Panc1 (cell line): ENCODE measurements around the gene NCR3LG1. TPM values are rescaled to one million over a fixed set of nuclear protein-coding genes. Genes with fewer than 3 reads are reported as not detected.

Experiments used
- ATAC-seq: fragments of 200-7000 bp; cut with Tn5 transposase; 2 replicates; pipeline ENCODE4 v1.9.1; 2020; ENCODE audit warnings: mild to moderate bottlenecking, moderate library complexity
- BruUV-seq: library from RNA; stranded (reverse); fragments of 400-500 nt; replicated peaks from 2 replicates; lab custom pipeline; 2021; lab: Mats Ljungman, UMichigan
- CTCF ChIA-PET: fragments of 300-600 bp; sonication (Branson Sonifier 250); formaldehyde crosslinking; loops from one replicate; lab custom pipeline; 2022; ENCODE audit warnings: antibody characterized with exemption; lab: Charles Lee
- POLR2A ChIA-PET: fragments of 300-600 bp; sonication (Branson Sonifier 250); formaldehyde crosslinking; loops from one replicate; lab custom pipeline; 2022; ENCODE audit warnings: antibody characterized with exemption; lab: Charles Lee
- DNase-seq: peaks from one replicate; pipeline ENCODE4 v3.0.0-alpha.2; 2010; ENCODE audit warnings: low read depth, low spot score
- H3K27ac ChIP-seq: 2 replicates; pipeline ENCODE4 v1.5.1; 2011; ENCODE audit warnings: mild to moderate bottlenecking, low read length, inconsistent platforms
- H3K27me3 ChIP-seq: fragments of 200-500 bp; sonication (Bioruptor generic); 2 replicates; pipeline ENCODE4 v1.6.0; 2014; ENCODE audit warnings: low read length, inconsistent platforms; ENCODE audit not compliant: control insufficient read depth, insufficient read depth
- H3K36me3 ChIP-seq: fragments of 200-500 bp; sonication (Bioruptor generic); 2 replicates; pipeline ENCODE4 v1.5.1; 2014; ENCODE audit warnings: inconsistent platforms, mild to moderate bottlenecking, low read length, moderate library complexity; ENCODE audit not compliant: control insufficient read depth, insufficient read depth
- H3K4me1 ChIP-seq: 2 replicates; pipeline ENCODE4 v1.5.1; 2011; ENCODE audit warnings: inconsistent platforms, mild to moderate bottlenecking, low read length, moderate library complexity; ENCODE audit not compliant: control insufficient read depth, insufficient read depth
- H3K4me3 ChIP-seq, 2 experiments: 2 replicates each; pipeline ENCODE4 v1.5.1; 2011 to 2012; ENCODE audit warnings: low read depth in 2 of 2, low read length in 2 of 2, mild to moderate bottlenecking in 2 of 2, inconsistent platforms in 1 of 2, moderate library complexity in 1 of 2
- H3K9me3 ChIP-seq: fragments of 200-500 bp; sonication (Bioruptor generic); 2 replicates; pipeline ENCODE4 v1.5.1; 2014; ENCODE audit warnings: low read depth, mild to moderate bottlenecking, inconsistent platforms, low read length, moderate library complexity; ENCODE audit not compliant: control insufficient read depth, insufficient read depth
- CTCF ChIP-seq: fragments of 450-650 bp; IDR thresholded peaks from 2 replicates; pipeline ENCODE4 v1.5.1; 2017; ENCODE audit warnings: mild to moderate bottlenecking
- POLR2AphosphoS5 ChIP-seq: IDR thresholded peaks from 2 replicates; pipeline ENCODE4 v1.6.1; 2012; ENCODE audit warnings: mild to moderate bottlenecking, low read depth, low read length, moderate library complexity
- REST ChIP-seq, 2 experiments: IDR thresholded peaks; 2 replicates each; pipeline ENCODE4 v1.6.1; 2011 to 2012; ENCODE audit warnings: low read depth in 2 of 2, control low read depth in 1 of 2, low read length in 1 of 2, mild to moderate bottlenecking in 1 of 2, moderate library complexity in 1 of 2; ENCODE audit not compliant: insufficient read depth in 1 of 2
- SIN3A ChIP-seq: IDR thresholded peaks from 2 replicates; pipeline ENCODE4 v1.6.1; 2012; ENCODE audit warnings: low read depth, mild to moderate bottlenecking, low read length, moderate library complexity, borderline replicate concordance; ENCODE audit not compliant: insufficient read depth
- TCF7L2 ChIP-seq: IDR thresholded peaks from 2 replicates; pipeline ENCODE4 v1.6.1; 2011; ENCODE audit warnings: mild to moderate bottlenecking, low read depth, low read length, inconsistent platforms
- in situ Hi-C: cut with HindIII; loops from 2 replicates; pipeline ENCODE4 v1.10.0; 2016; ENCODE audit warnings: low sequenced_read_pairs, low pct_unique_long_range_greater_than_20kb
- intact Hi-C: fragments of 100-400 bp; cut with micrococcal nuclease; formaldehyde crosslinking; loops from one replicate; pipeline ENCODE4 v1.10.0; 2022; ENCODE audit not compliant: unreplicated experiment
- total RNA-seq: library from RNA; stranded (reverse); gene quantifications from one replicate; pipeline ENCODE4 v1.2.1, GENCODE V29; 2021; ENCODE audit not compliant: unreplicated experiment

The NCR3LG1 gene
- total RNA-seq, 1 experiment from 2014 or later, result 8.6 TPM

GRCh38 chr11:17347676-17348075 is 3.9 kb upstream of the NCR3LG1 start:
- Histone ChIP-seq H3K36me3 (no peaks in the 10 kb centered on the region), H3K27ac (no peak overlapping the region), H3K27me3 (no peaks in the 10 kb centered on the region), H3K9me3 (no peaks in the 10 kb centered on the region), H3K4me3 (no peak overlapping the region), H3K4me1 (no peaks in the 10 kb centered on the region)
- ATAC-seq (no peak), DNase-seq (no peak)
- CTCF ChIA-PET, result no interaction called here
- in situ Hi-C loops (no loop called here), intact Hi-C loops (no loop called here)
- POLR2A ChIA-PET, result no interaction called here
- no TSS peak for BruUV-seq
- TF ChIP-seq TCF7L2 (no peak), CTCF (no peak), SIN3A (no peak), REST (IDR thresholded peaks at IDR 0.05; ENCODE audit: insufficient read depth in 1 of 2, low read depth in 2 of 2, low read length in 1 of 2) (no peak), POLR2AphosphoS5 (no peak)

DNA sequence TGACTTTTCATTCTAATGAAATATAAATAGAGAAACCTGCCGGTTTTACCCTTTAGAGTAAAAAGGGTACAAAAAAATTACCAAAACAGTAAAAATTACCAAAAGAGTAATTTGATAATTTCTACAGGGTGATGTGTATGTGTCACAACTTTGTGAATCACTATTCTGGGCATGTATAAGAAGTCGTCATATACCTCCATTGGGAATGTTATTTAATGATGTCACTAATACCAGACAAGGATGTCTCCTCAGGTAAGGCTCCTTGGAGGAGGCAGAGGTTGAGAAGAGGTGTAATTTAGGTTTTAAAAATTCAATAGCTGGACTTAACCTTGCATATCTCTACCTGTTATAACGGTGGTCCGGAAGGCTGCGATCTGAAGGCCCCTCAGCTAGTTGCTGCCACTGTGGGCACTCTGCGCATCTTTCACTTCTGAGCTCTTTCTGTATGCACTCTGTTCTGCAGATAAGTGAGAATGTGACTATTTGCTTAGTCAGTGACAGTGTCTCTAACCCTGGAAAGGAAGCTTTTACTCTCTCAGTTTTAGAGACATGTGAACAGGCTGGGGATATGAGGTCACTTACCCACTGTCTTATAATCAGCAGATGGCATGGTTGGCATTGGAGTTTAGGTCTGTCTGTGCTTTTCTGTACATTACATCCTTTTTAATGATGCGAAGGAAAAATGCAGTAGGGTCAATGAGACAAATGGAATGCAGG is 987 bp upstream of the NCR3LG1 start:
- ATAC-seq (no peak), DNase-seq (no peak)
- H3K27me3 ChIP-seq, result no peaks in the 10 kb centered on the region
- CTCF ChIA-PET, result interaction anchor here (0.7 kb wide), 1 partner anchor 74 kb away, joined by 9 read pairs; the partner anchor contains the start of gene NUCB2
- intact Hi-C loops (loop anchor here (5.0 kb wide), 2 partner anchors 73 to 118 kb away; partner anchors contain the start of gene NUCB2), in situ Hi-C loops (no loop called here)
- peaks cover 4% of the 10 kb centered on the region; the same call in 1 of the 2 replicates for H3K4me1 ChIP-seq
- H3K36me3 ChIP-seq, result no peaks in the 10 kb centered on the region
- BruUV-seq, result no TSS peak
- H3K27ac ChIP-seq, result no peak overlapping the region
- H3K9me3 ChIP-seq, result no peaks in the 10 kb centered on the region
- TF ChIP-seq CTCF, result no peak
- TF ChIP-seq SIN3A, result no peak
- TF ChIP-seq TCF7L2, result no peak
- TF ChIP-seq POLR2AphosphoS5, result no peak
- TF ChIP-seq REST (IDR thresholded peaks at IDR 0.05; ENCODE audit: insufficient read depth in 1 of 2, low read depth in 2 of 2, low read length in 1 of 2), result no peak
- POLR2A ChIA-PET, result interaction anchor here (0.6 kb wide), 1 partner anchor 87 kb away, joined by 3 read pairs; no protein-coding TSS in a partner anchor
- no peak overlapping the region for H3K4me3 ChIP-seq
